GM12878 (cell line): ENCODE measurements around the gene HTR3E. TPM values are rescaled to one million over a fixed set of nuclear protein-coding genes. Genes with fewer than 3 reads are reported as not detected.
A peak's percentile ranks its signal among the peaks of the same experiment; 100 is the strongest.

Experiments used
- CBFB ChIP-seq: IDR thresholded peaks from 2 replicates; pipeline ENCODE4 v1.6.1; 2016; ENCODE audit warnings: antibody characterized with exemption, low read depth
- CHD4 ChIP-seq: fragments of 200-600 bp; sonication (generic); IDR thresholded peaks from 2 replicates; pipeline ENCODE4 v1.6.1; 2016; ENCODE audit warnings: mild to moderate bottlenecking
- FOS ChIP-seq: IDR thresholded peaks from 3 replicates; pipeline ENCODE4 v1.6.1; 2011; ENCODE audit warnings: borderline replicate concordance; ENCODE audit not compliant: insufficient read length; ENCODE audit errors: extremely low read depth
- IKZF1 ChIP-seq: fragments of 450-650 bp; conservative IDR thresholded peaks from 2 replicates; pipeline ENCODE4 v1.6.1; 2017; ENCODE audit warnings: antibody characterized with exemption, mild to moderate bottlenecking
- MEF2B ChIP-seq: fragments of 450-650 bp; IDR thresholded peaks from 2 replicates; pipeline ENCODE4 v1.6.1; 2018; ENCODE audit warnings: mild to moderate bottlenecking, moderate library complexity; ENCODE audit not compliant: partially characterized antibody, poor library complexity, severe bottlenecking
- SMAD1 ChIP-seq: fragments of 450-650 bp; IDR thresholded peaks from 2 replicates; pipeline ENCODE4 v1.6.1; 2018; ENCODE audit warnings: mild to moderate bottlenecking, low read depth; ENCODE audit not compliant: partially characterized antibody
- SMARCA5 ChIP-seq: fragments of 450-650 bp; IDR thresholded peaks from 2 replicates; pipeline ENCODE4 v1.6.1; 2017; ENCODE audit warnings: mild to moderate bottlenecking
- TCF12 ChIP-seq: IDR thresholded peaks from 2 replicates; pipeline ENCODE4 v1.6.1; 2011; ENCODE audit warnings: low read depth, mild to moderate bottlenecking, low read length
- YY1 ChIP-seq: IDR thresholded peaks from 2 replicates; pipeline ENCODE4 v1.6.1; 2011; ENCODE audit warnings: low read depth, mild to moderate bottlenecking, low read length
- ZNF217 ChIP-seq: fragments of 450-650 bp; IDR thresholded peaks from 2 replicates; pipeline ENCODE4 v1.6.1; 2017; ENCODE audit warnings: antibody characterized with exemption, mild to moderate bottlenecking
- ZSCAN29 ChIP-seq: fragments of 450-650 bp; IDR thresholded peaks from 2 replicates; pipeline ENCODE4 v1.6.1; 2017; ENCODE audit warnings: mild to moderate bottlenecking, moderate library complexity
- polyA plus RNA-seq, 11 experiments: library from polyadenylated mRNA; depleted of rRNA in 4 of 11; unstranded in 6 of 11; stranded (reverse) in 5 of 11; fragments of >200 nt; fragmentation: Nextera tagmentation in 4 of 11; fragmentation: Illumina TruSeq in 1 of 11; extraction: Ambion mirVana in 4 of 11; extraction: Trizol in 1 of 11; gene quantifications; 1 replicate in 1 of 11; 2 replicates in 10 of 11; pipeline versions ENCODE4 v1.2.1 to v1.2.3, GENCODE V29; 2011 to 2016; ENCODE audit warnings: inconsistent platforms in 2 of 11, missing spikeins in 2 of 11, low read depth in 1 of 11
- total RNA-seq, 4 experiments: library from RNA; depleted of rRNA in 3 of 4; stranded (reverse); fragments of >200 nt in 3 of 4; fragmentation: Illumina TruSeq in 1 of 4; extraction: Trizol in 1 of 4; gene quantifications; 2 replicates each; pipeline versions ENCODE4 v1.2.1 to v1.2.3, GENCODE V29; 2013 to 2021
- TF ChIP-seq, protein P1 (sequence below), 3 experiments: IDR thresholded peaks in 2 of 3; conservative IDR thresholded peaks in 1 of 3; 2 replicates each; pipeline ENCODE4 v1.5.1; 2011; ENCODE audit warnings: low read depth in 3 of 3, low read length in 3 of 3, mild to moderate bottlenecking in 3 of 3, control low read depth in 2 of 3, moderate library complexity in 2 of 3, inconsistent platforms in 1 of 3, mixed read lengths in 1 of 3; ENCODE audit not compliant: control insufficient read depth in 2 of 3, insufficient read depth in 1 of 3; ENCODE audit errors: extremely low read depth in 1 of 3
- TF ChIP-seq, protein P2 (sequence below): fragments of 450-650 bp; formaldehyde crosslinking; IDR thresholded peaks from 2 replicates; pipeline ENCODE4 v1.4.0; 2022; ENCODE audit warnings: mild to moderate bottlenecking, moderate library complexity
- TF ChIP-seq, protein P3 (sequence below): IDR thresholded peaks from 2 replicates; pipeline ENCODE4 v1.6.1; 2012; ENCODE audit warnings: improper control_type of control experiment, low read depth, low read length; ENCODE audit not compliant: insufficient replicate concordance
- TF ChIP-seq, protein P4 (sequence below): IDR thresholded peaks from 2 replicates; pipeline ENCODE4 v1.6.1; 2012; ENCODE audit warnings: mild to moderate bottlenecking, low read depth, low read length

Gene HTR3E
- total and polyA plus RNA-seq, 10 of the 15 experiments (the other 5 are each of a cell fraction or from before 2014, with no cell fraction given): not detected

DNA sequence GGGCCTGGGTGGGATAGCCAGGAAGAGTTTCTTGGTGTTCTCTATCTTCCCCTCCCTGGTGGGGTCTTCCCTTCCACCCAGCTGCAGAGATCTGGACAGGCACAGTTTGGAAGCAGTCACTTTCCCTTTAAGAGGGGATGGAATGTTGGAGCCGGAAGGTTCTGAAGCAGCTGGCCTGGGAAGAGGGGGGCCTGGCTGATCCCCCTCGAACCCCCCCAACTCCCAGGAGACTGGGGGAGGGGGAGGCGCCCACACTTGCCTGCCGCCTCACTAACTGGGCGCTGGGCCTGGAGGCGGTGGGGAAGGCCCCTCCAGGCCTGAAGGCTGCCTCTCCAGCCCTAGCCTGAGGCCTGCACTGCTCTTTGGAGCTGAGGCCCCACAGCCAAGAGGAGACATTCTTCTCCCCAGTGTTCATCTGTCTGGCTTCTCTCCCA is 59.7 kb downstream of the HTR3E start (continued):
- TF ChIP-seq ZNF217 (no peak), MEF2B (peak; percentile 95), SMARCA5 (peak; percentile 34; the same call in 1 of the 2 replicates), ZSCAN29 (no peak), YY1 (no peak), CBFB (no peak), IKZF1 (peak; percentile 65), TCF12 (0 out of 2 replicates have a peak, but pooled peaks have one; percentile 28), FOS (no peak), CHD4 (no peak), SMAD1 (no peak)
- TF ChIP-seq, protein P1, sequence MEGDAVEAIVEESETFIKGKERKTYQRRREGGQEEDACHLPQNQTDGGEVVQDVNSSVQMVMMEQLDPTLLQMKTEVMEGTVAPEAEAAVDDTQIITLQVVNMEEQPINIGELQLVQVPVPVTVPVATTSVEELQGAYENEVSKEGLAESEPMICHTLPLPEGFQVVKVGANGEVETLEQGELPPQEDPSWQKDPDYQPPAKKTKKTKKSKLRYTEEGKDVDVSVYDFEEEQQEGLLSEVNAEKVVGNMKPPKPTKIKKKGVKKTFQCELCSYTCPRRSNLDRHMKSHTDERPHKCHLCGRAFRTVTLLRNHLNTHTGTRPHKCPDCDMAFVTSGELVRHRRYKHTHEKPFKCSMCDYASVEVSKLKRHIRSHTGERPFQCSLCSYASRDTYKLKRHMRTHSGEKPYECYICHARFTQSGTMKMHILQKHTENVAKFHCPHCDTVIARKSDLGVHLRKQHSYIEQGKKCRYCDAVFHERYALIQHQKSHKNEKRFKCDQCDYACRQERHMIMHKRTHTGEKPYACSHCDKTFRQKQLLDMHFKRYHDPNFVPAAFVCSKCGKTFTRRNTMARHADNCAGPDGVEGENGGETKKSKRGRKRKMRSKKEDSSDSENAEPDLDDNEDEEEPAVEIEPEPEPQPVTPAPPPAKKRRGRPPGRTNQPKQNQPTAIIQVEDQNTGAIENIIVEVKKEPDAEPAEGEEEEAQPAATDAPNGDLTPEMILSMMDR (IDR thresholded peaks at IDR 0.05 in 2 of 3, conservative IDR thresholded peaks at IDR 0.05 in 1 of 3; ENCODE audit: control insufficient read depth in 2 of 3, extremely low read depth in 1 of 3, insufficient read depth in 1 of 3, low read depth in 3 of 3, low read length in 3 of 3): no peak
- TF ChIP-seq, protein P2, sequence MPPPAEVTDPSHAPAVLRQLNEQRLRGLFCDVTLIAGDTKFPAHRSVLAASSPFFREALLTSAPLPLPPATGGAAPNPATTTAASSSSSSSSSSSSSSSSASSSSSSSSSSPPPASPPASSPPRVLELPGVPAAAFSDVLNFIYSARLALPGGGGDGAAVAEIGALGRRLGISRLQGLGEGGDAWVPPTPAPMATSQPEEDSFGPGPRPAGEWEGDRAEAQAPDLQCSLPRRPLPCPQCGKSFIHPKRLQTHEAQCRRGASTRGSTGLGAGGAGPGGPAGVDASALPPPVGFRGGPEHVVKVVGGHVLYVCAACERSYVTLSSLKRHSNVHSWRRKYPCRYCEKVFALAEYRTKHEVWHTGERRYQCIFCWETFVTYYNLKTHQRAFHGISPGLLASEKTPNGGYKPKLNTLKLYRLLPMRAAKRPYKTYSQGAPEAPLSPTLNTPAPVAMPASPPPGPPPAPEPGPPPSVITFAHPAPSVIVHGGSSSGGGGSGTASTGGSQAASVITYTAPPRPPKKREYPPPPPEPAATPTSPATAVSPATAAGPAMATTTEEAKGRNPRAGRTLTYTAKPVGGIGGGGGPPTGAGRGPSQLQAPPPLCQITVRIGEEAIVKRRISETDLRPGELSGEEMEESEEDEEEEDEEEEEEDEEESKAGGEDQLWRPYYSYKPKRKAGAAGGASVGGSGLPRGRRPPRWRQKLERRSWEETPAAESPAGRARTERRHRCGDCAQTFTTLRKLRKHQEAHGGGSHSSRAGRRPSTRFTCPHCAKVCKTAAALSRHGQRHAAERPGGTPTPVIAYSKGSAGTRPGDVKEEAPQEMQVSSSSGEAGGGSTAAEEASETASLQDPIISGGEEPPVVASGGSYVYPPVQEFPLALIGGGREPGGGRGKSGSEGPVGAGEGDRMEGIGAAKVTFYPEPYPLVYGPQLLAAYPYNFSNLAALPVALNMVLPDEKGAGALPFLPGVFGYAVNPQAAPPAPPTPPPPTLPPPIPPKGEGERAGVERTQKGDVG (CRISPR knock-in tag): no peak
- TF ChIP-seq, protein P3, sequence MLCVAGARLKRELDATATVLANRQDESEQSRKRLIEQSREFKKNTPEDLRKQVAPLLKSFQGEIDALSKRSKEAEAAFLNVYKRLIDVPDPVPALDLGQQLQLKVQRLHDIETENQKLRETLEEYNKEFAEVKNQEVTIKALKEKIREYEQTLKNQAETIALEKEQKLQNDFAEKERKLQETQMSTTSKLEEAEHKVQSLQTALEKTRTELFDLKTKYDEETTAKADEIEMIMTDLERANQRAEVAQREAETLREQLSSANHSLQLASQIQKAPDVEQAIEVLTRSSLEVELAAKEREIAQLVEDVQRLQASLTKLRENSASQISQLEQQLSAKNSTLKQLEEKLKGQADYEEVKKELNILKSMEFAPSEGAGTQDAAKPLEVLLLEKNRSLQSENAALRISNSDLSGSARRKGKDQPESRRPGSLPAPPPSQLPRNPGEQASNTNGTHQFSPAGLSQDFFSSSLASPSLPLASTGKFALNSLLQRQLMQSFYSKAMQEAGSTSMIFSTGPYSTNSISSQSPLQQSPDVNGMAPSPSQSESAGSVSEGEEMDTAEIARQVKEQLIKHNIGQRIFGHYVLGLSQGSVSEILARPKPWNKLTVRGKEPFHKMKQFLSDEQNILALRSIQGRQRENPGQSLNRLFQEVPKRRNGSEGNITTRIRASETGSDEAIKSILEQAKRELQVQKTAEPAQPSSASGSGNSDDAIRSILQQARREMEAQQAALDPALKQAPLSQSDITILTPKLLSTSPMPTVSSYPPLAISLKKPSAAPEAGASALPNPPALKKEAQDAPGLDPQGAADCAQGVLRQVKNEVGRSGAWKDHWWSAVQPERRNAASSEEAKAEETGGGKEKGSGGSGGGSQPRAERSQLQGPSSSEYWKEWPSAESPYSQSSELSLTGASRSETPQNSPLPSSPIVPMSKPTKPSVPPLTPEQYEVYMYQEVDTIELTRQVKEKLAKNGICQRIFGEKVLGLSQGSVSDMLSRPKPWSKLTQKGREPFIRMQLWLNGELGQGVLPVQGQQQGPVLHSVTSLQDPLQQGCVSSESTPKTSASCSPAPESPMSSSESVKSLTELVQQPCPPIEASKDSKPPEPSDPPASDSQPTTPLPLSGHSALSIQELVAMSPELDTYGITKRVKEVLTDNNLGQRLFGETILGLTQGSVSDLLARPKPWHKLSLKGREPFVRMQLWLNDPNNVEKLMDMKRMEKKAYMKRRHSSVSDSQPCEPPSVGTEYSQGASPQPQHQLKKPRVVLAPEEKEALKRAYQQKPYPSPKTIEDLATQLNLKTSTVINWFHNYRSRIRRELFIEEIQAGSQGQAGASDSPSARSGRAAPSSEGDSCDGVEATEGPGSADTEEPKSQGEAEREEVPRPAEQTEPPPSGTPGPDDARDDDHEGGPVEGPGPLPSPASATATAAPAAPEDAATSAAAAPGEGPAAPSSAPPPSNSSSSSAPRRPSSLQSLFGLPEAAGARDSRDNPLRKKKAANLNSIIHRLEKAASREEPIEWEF: no peak
- TF ChIP-seq, protein P4, sequence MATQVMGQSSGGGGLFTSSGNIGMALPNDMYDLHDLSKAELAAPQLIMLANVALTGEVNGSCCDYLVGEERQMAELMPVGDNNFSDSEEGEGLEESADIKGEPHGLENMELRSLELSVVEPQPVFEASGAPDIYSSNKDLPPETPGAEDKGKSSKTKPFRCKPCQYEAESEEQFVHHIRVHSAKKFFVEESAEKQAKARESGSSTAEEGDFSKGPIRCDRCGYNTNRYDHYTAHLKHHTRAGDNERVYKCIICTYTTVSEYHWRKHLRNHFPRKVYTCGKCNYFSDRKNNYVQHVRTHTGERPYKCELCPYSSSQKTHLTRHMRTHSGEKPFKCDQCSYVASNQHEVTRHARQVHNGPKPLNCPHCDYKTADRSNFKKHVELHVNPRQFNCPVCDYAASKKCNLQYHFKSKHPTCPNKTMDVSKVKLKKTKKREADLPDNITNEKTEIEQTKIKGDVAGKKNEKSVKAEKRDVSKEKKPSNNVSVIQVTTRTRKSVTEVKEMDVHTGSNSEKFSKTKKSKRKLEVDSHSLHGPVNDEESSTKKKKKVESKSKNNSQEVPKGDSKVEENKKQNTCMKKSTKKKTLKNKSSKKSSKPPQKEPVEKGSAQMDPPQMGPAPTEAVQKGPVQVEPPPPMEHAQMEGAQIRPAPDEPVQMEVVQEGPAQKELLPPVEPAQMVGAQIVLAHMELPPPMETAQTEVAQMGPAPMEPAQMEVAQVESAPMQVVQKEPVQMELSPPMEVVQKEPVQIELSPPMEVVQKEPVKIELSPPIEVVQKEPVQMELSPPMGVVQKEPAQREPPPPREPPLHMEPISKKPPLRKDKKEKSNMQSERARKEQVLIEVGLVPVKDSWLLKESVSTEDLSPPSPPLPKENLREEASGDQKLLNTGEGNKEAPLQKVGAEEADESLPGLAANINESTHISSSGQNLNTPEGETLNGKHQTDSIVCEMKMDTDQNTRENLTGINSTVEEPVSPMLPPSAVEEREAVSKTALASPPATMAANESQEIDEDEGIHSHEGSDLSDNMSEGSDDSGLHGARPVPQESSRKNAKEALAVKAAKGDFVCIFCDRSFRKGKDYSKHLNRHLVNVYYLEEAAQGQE: no peak
